Superior temporal gyrus (tissue), 1 donor: ENCODE data around the gene CD80.

Source experiments
- DNase-seq: peaks from one replicate; pipeline ENCODE4 v3.0.0-alpha.2; 2016; ENCODE audit errors: extremely low spot score

CD80 gene

DNA sequence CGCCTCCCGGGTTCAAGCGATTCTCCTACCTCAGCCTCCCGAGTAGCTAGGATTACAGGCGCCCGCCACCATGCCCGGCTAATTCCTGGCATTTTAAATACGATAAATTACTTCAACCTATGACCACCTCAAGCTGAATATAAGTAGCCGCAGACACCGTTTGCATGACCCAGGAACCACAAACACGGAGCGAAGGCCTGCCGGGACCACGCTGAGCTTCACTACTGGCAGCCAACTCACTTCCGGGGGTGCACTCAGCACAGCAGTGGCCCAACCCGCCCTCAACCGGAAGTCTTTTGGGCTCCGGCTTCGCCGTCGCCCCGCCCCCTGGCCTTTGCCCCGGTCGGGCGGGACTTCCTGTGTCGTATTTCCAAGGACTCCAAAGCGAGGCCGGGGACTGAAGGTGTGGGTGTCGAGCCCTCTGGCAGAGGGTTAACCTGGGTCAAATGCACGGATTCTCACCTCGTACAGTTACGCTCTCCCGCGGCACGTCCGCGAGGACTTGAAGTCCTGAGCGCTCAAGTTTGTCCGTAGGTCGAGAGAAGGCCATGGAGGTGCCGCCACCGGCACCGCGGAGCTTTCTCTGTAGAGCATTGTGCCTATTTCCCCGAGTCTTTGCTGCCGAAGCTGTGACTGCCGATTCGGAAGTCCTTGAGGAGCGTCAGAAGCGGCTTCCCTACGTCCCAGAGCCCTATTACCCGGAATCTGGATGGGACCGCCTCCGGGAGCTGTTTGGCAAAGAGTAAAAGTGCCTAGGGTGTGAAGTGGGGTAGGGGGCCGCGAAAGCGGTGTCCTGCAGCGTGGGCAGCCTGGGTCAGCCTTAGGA is 61.0 kb downstream of the CD80 start, which contains the start of gene TIMMDC1:
TSS of gene TIMMDC1 (plus strand) at position 362 of the 826 bp plus-strand sequence. CDS start at position 549, 187 bp downstream.
- DNase-seq: peak; percentile 98

- peak; percentile 36 for DNase-seq
These were observed 61.6 kb downstream of the CD80 start for GRCh38 chr3:119497820-119498185.

GRCh38 chr3:119494597-119494996 is 64.8 kb downstream of the CD80 start:
- DNase-seq: no peak

GRCh38 chr3:119492810-119493209 is 66.6 kb downstream of the CD80 start:
- DNase-seq: no peak

GRCh38 chr3:119492128-119492527 is 67.3 kb downstream of the CD80 start:
- DNase-seq: no peak

DNA sequence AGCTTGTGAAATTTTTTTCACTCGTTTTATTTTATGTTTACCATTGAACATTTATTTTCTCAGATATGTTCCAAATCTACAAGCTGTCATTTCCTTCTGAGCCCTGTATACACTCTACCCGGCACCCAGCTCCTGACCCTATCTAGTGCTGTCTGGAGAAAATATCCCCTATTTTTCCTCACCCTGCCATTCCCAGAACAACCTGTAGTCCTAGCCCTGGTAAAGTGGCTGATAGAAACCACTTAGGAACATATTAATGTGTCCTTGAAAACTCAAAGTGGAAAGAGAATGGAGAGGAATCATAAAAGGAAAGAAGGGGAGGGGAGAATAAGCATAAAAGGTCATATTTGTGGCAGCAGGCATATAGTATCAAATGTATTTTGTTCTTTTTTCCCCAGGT is 69.3 kb downstream of the CD80 start:
- DNase-seq: no peak

DNA sequence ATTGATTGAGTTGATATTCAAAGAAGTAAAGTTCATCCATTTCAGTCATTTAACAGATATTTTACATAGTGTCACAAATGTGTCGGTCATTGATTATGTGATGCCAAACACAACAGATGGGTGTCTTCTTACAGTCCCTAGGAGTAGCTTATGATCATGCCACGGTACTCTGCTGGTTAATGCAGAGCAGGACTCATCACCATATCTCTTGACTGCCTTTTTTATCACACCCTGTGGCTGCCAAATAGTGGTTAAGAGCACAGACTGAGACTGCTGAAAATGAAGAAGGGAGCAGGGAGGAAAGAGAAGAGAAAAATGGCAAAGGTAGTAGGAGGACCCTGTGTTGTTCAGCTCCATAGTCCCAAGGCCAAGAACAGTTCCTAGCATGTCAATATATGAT is 73.9 kb downstream of the CD80 start:
- no peak for DNase-seq

DNA sequence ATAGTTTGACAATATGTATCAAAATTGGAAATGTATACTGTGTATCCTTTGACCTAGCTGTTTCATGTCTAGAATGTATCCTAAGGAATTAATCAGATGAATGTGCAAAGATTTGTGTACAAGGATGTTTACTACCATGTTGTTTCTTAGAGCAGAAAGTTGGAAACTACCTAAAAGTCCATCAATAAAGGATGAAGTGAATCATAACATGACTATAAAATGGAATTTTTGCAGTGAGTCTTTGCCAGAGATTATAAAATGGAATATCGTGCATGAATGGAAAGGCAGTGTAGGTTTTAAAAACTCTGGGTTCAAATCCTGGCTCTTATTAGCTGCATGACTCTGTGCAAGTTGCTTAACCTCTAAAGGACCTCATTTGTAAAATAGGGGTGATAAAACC is 76.3 kb downstream of the CD80 start:
- no peak for DNase-seq

- DNase-seq: no peak
These were observed 78.3 kb downstream of the CD80 start for GRCh38 chr3:119481079-119481478.
